ENCODE measurements around the gene HPS1. TPM values are rescaled to one million over a fixed set of nuclear protein-coding genes. Genes with fewer than 3 reads are reported as not detected.

The HPS1 gene
- total RNA-seq, result 19.0 and 19.8 TPM in 2 replicates

GRCh38 chr10:98446661-98447221, at the start of gene HPS1:
Gene HPS1, minus strand, starts transcription at chr10:98446935. Its CDS starts 3,695 bp downstream, at chr10:98443240.

GRCh38 chr10:98414932-98415730, 31.6 kb downstream of the HPS1 start, which contains the start of gene PYROXD2:
Gene PYROXD2, minus strand, starts transcription at chr10:98415182. Its CDS starts 47 bp downstream, at chr10:98415135.

Other genes with a start within 250 kb of the HPS1 start
- 0.64 and 5.3 TPM in 2 replicates for gene LOXL4, start 178.7 kb downstream of the HPS1 start, total RNA-seq
- 2.1 and 17.1 TPM in 2 replicates for gene PYROXD2, start 31.8 kb downstream of the HPS1 start, total RNA-seq

All from tracheal epithelial cell (primary cell).